HCT116 (cell line): ENCODE results near the gene CALD1. TPM values are rescaled to one million over a fixed set of nuclear protein-coding genes. Genes with fewer than 3 reads are reported as not detected.

ENCODE experiments used
- ATAC-seq: fragments of 200-7000 bp; cut with Tn5 transposase; 2 replicates; pipeline ENCODE4 v1.9.1; 2020; ENCODE audit warnings: mild to moderate bottlenecking, moderate library complexity
- BruUV-seq: library from RNA; stranded (reverse); fragments of 400-500 nt; replicated peaks from 2 replicates; lab custom pipeline; 2021; lab: Mats Ljungman, UMichigan
- CTCF ChIA-PET: fragments of 300-600 bp; sonication (Branson Sonifier 250); formaldehyde crosslinking; loops from one replicate; lab custom pipeline; 2021; ENCODE audit warnings: antibody characterized with exemption; lab: Charles Lee
- POLR2A ChIA-PET: fragments of 300-600, 350-600 bp; sonication (Branson Sonifier 250); formaldehyde crosslinking; loops from one replicate; lab custom pipeline; 2021; ENCODE audit warnings: antibody characterized with exemption; lab: Charles Lee
- RAD21 ChIA-PET, 2 experiments: fragments of 300-600 bp; sonication (Branson Sonifier 250); formaldehyde crosslinking; loops; one replicate each; lab custom pipeline; 2023; ENCODE audit warnings: low total read pairs in 2 of 2; ENCODE audit not compliant: uncharacterized antibody in 2 of 2, unreplicated experiment in 2 of 2, low non-redundant PET in 1 of 2; lab: Charles Lee
- DNase-seq: peaks from one replicate; pipeline ENCODE4 v3.0.0-alpha.2; 2010; ENCODE audit warnings: low read depth, low spot score
- H2AFZ ChIP-seq: fragments of 200-600 bp; shearing (Covaris generic), sonication (generic); 2 replicates; pipeline ENCODE4 v1.6.1; 2017; ENCODE audit warnings: low read depth, mixed run types, mixed read lengths, antibody characterized with exemption, low read length; ENCODE audit not compliant: poor library complexity, severe bottlenecking
- H3K27ac ChIP-seq: 2 replicates; pipeline ENCODE4 v1.5.1; 2012; ENCODE audit warnings: low read depth, low read length
- H3K27me3 ChIP-seq: fragments of 200-600 bp; sonication (generic); 2 replicates; pipeline ENCODE4 v1.6.1; 2016; ENCODE audit warnings: mixed run types, low read length, mixed read lengths; ENCODE audit not compliant: insufficient read depth
- H3K36me3 ChIP-seq, 2 experiments: fragments of 200-500 bp in 1 of 2; fragments of 200-600 bp in 1 of 2; sonication (Bioruptor generic) in 1 of 2; sonication (generic) in 1 of 2; 2 replicates each; pipeline versions ENCODE4 v1.5.1 to v1.6.1; 2014 to 2016; ENCODE audit warnings: low read length in 2 of 2, inconsistent platforms in 1 of 2, mixed read lengths in 1 of 2, mixed run types in 1 of 2; ENCODE audit not compliant: insufficient read depth in 2 of 2, control insufficient read depth in 1 of 2
- H3K4me1 ChIP-seq, 2 experiments: fragments of 200-600 bp in 1 of 2; sonication (generic) in 1 of 2; 2 replicates each; pipeline versions ENCODE4 v1.5.1 to v1.6.1; 2012 to 2017; ENCODE audit warnings: low read length in 2 of 2, inconsistent platforms in 1 of 2, mild to moderate bottlenecking in 1 of 2, mixed read lengths in 1 of 2, mixed run types in 1 of 2, moderate library complexity in 1 of 2; ENCODE audit not compliant: insufficient read depth in 2 of 2, control insufficient read depth in 1 of 2
- H3K4me2 ChIP-seq: fragments of 200-600 bp; sonication (generic); 2 replicates; pipeline ENCODE4 v1.6.1; 2017; ENCODE audit warnings: mixed run types, low read length, mixed read lengths
- H3K4me3 ChIP-seq, 2 experiments: fragments of 200-600 bp in 1 of 2; sonication (generic) in 1 of 2; replicated peaks in 1 of 2; 2 replicates each; pipeline ENCODE4 v1.5.1; 2011 to 2016; ENCODE audit warnings: low read length in 2 of 2, control low read depth in 1 of 2, low read depth in 1 of 2, mild to moderate bottlenecking in 1 of 2, mixed read lengths in 1 of 2, mixed run types in 1 of 2
- H3K79me2 ChIP-seq: fragments of 200-600 bp; sonication (generic); 2 replicates; pipeline ENCODE4 v1.6.1; 2017; ENCODE audit warnings: mild to moderate bottlenecking, mixed run types, low read length, moderate library complexity, mixed read lengths; ENCODE audit not compliant: insufficient read depth
- H3K9ac ChIP-seq: fragments of 200-600 bp; sonication (generic); 2 replicates; pipeline ENCODE4 v1.6.1; 2016; ENCODE audit warnings: low read length, mixed read lengths
- H3K9me2 ChIP-seq: fragments of 200-600 bp; sonication (generic), shearing (Covaris generic); 2 replicates; pipeline ENCODE4 v1.6.1; 2017; ENCODE audit warnings: mixed run types, mild to moderate bottlenecking, moderate library complexity; ENCODE audit not compliant: insufficient read depth
- H3K9me3 ChIP-seq, 2 experiments: fragments of 200-500 bp in 1 of 2; fragments of 200-600 bp in 1 of 2; sonication (Bioruptor generic) in 1 of 2; sonication (generic) in 1 of 2; 2 replicates each; pipeline ENCODE4 v1.6.1; 2014 to 2017; ENCODE audit warnings: low read length in 2 of 2, mixed read lengths in 2 of 2, inconsistent platforms in 1 of 2, low read depth in 1 of 2, mild to moderate bottlenecking in 1 of 2, mixed run types in 1 of 2, moderate library complexity in 1 of 2; ENCODE audit not compliant: control insufficient read depth in 1 of 2, insufficient read depth in 1 of 2
- H4K20me1 ChIP-seq: fragments of 200-600 bp; sonication (generic), shearing (Covaris generic); 2 replicates; pipeline ENCODE4 v1.6.1; 2017; ENCODE audit warnings: mixed run types, mild to moderate bottlenecking, moderate library complexity; ENCODE audit not compliant: insufficient read depth
- CBX3 ChIP-seq: IDR thresholded peaks from 2 replicates; pipeline ENCODE4 v1.6.1; 2012; ENCODE audit warnings: low read depth
- CEBPB ChIP-seq: IDR thresholded peaks from 2 replicates; pipeline ENCODE4 v1.6.1; 2012; ENCODE audit warnings: low read depth
- EZH2 ChIP-seq: fragments of 200-600 bp; sonication (generic); IDR thresholded peaks from 2 replicates; pipeline ENCODE4 v1.6.1; 2017; ENCODE audit warnings: antibody characterized with exemption, mixed run types
- FOSL1 ChIP-seq: IDR thresholded peaks from 2 replicates; pipeline ENCODE4 v1.6.1; 2012; ENCODE audit warnings: low read depth
- JUND ChIP-seq: IDR thresholded peaks from 2 replicates; pipeline ENCODE4 v1.6.1; 2012
- POLR2AphosphoS5 ChIP-seq: IDR thresholded peaks from 2 replicates; pipeline ENCODE4 v1.6.1; 2011; ENCODE audit warnings: mild to moderate bottlenecking, low read depth, low read length, moderate library complexity
- RAD21 ChIP-seq: IDR thresholded peaks from 2 replicates; pipeline ENCODE4 v1.6.1; 2012; ENCODE audit warnings: low read depth, mild to moderate bottlenecking
- REST ChIP-seq: IDR thresholded peaks from 2 replicates; pipeline ENCODE4 v1.6.1; 2012; ENCODE audit warnings: low read depth
- SRF ChIP-seq: IDR thresholded peaks from 2 replicates; pipeline ENCODE4 v1.6.1; 2012; ENCODE audit warnings: low read depth
- TCF7L2 ChIP-seq: IDR thresholded peaks from 2 replicates; pipeline ENCODE4 v1.7.0; 2011; ENCODE audit warnings: borderline replicate concordance, inconsistent platforms; ENCODE audit not compliant: insufficient read depth, insufficient read length; ENCODE audit errors: extremely low read depth
- ZFX ChIP-seq: fragments of 450-650 bp; IDR thresholded peaks from 2 replicates; pipeline ENCODE4 v1.6.1; 2017
- ZNF274 ChIP-seq: fragments of 200-500 bp; sonication (Bioruptor generic); IDR thresholded peaks from 2 replicates; pipeline ENCODE4 v1.6.1; 2014; ENCODE audit warnings: mild to moderate bottlenecking, low read depth, low read length, inconsistent platforms
- intact Hi-C: fragments of 100-400 bp; cut with micrococcal nuclease; formaldehyde crosslinking; loops from 2 replicates; pipeline ENCODE4 v1.10.0; 2022
- total RNA-seq: library from RNA; stranded (reverse); gene quantifications from one replicate; pipeline ENCODE4 v1.2.1, GENCODE V29; 2021; ENCODE audit not compliant: unreplicated experiment
- TF ChIP-seq, protein P1 (sequence below): IDR thresholded peaks from 2 replicates; pipeline ENCODE4 v1.6.1; 2012
- TF ChIP-seq, protein P2 (sequence below): IDR thresholded peaks from 2 replicates; pipeline ENCODE4 v1.6.1; 2011; ENCODE audit warnings: mild to moderate bottlenecking, low read length, moderate library complexity; ENCODE audit not compliant: insufficient replicate concordance; ENCODE audit errors: extremely low read depth

CALD1 gene
- total RNA-seq, 1 experiment from 2014 or later: 66.8 TPM

- Histone ChIP-seq H4K20me1 (no peaks in the 10 kb centered on the region), H3K27ac (no peak overlapping the region), H2AFZ (no peak overlapping the region), H3K9ac (no peak overlapping the region), H3K27me3 (no peaks in the 10 kb centered on the region), H3K4me2 (no peak overlapping the region), H3K9me2 (no peaks in the 10 kb centered on the region), H3K79me2 (no peaks in the 10 kb centered on the region), H3K36me3 (no peaks in the 10 kb centered on the region), H3K4me3 (no peak overlapping the region), H3K9me3 (no peaks in the 10 kb centered on the region), H3K4me1 (no peaks in the 10 kb centered on the region)
- no TSS peak for BruUV-seq
- TF ChIP-seq TCF7L2: no peak
- TF ChIP-seq CEBPB: no peak
- no peak for TF ChIP-seq ZFX
- TF ChIP-seq JUND: no peak
- no peak for TF ChIP-seq FOSL1
- TF ChIP-seq SRF: no peak
- no peak for TF ChIP-seq ZNF274
- TF ChIP-seq POLR2AphosphoS5: no peak
- TF ChIP-seq CBX3: no peak
- no peak for TF ChIP-seq REST
- TF ChIP-seq EZH2: no peak
- TF ChIP-seq, protein P1, sequence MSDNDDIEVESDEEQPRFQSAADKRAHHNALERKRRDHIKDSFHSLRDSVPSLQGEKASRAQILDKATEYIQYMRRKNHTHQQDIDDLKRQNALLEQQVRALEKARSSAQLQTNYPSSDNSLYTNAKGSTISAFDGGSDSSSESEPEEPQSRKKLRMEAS: no peak
- TF ChIP-seq, protein P2, sequence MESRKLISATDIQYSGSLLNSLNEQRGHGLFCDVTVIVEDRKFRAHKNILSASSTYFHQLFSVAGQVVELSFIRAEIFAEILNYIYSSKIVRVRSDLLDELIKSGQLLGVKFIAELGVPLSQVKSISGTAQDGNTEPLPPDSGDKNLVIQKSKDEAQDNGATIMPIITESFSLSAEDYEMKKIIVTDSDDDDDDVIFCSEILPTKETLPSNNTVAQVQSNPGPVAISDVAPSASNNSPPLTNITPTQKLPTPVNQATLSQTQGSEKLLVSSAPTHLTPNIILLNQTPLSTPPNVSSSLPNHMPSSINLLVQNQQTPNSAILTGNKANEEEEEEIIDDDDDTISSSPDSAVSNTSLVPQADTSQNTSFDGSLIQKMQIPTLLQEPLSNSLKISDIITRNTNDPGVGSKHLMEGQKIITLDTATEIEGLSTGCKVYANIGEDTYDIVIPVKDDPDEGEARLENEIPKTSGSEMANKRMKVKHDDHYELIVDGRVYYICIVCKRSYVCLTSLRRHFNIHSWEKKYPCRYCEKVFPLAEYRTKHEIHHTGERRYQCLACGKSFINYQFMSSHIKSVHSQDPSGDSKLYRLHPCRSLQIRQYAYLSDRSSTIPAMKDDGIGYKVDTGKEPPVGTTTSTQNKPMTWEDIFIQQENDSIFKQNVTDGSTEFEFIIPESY: no peak
- no peak for TF ChIP-seq RAD21
- RAD21 ChIA-PET: no interaction called here
- intact Hi-C loops: no loop called here
- POLR2A ChIA-PET: no interaction called here
- ATAC-seq: no peak
- CTCF ChIA-PET: no interaction called here
- no peak for DNase-seq
Observed at GRCh38 chr7:134827436-134827835, 48.0 kb downstream of the CALD1 start.
